ENCODE results near the gene CCDC157.

DNA sequence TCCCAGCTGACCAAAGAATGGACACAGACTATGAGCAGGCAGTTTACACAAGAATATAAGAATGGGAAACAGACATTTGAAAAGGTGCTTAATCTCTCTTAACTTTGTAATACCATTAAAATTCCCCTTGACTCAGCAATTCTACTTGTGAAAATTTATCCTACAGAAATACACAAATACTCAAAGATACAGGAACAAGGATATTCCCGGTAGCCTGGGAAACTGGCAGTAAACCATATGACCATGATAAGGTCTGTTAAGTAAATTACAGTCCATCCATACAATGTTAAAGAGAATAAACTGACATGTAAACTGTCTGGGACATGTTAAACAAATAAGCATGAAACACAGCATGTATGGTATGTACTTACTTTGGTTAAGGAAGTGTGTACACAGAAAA is 60.0 kb downstream of the CCDC157 start:
- TF ChIP-seq POLR2AphosphoS5 (IDR thresholded peaks at IDR 0.05): no peak
- no peak for TF ChIP-seq POLR2A (IDR thresholded peaks at IDR 0.05)

Data from suprapubic skin (tissue), 4 donors.